SK-N-SH treated with all-trans-retinoic acid at 6 μM for 48 hours (cell line): ENCODE data around the gene SLC2A14.
"Not testable (repeated sequence)": the region's sequence is repeated elsewhere in the genome, so short reads cannot be mapped to it uniquely, and the experiment has no call there.

ENCODE experiments used
- ATAC-seq: fragments of 200-7000 bp; cut with Tn5 transposase; 3 replicates; pipeline ENCODE4 v1.9.1; 2020; ENCODE audit warnings: mild to moderate bottlenecking, moderate library complexity
- ARNTL ChIP-seq: fragments of 450-650 bp; formaldehyde crosslinking; IDR thresholded peaks from 2 replicates; pipeline ENCODE4 v1.5.0; 2020; ENCODE audit warnings: low read depth, mild to moderate bottlenecking, moderate library complexity, borderline replicate concordance
- CSDC2 ChIP-seq: fragments of 250-450 bp; sonication (Bioruptor Pico); IDR thresholded peaks from 2 replicates; pipeline ENCODE4 v1.5.0; 2020; ENCODE audit warnings: mild to moderate bottlenecking, moderate library complexity
- ESRRG ChIP-seq: fragments of 250-450 bp; sonication (Bioruptor Pico); IDR thresholded peaks from 2 replicates; pipeline ENCODE4 v1.6.1; 2021; ENCODE audit warnings: mild to moderate bottlenecking
- OSR1 ChIP-seq: fragments of 250-450 bp; sonication (Bioruptor Pico); IDR thresholded peaks from 2 replicates; pipeline ENCODE4 v1.8.0; 2022; ENCODE audit warnings: moderate library complexity, mild to moderate bottlenecking, inconsistent platforms
- TCF4 ChIP-seq: fragments of 250-450 bp; sonication (Bioruptor Pico); IDR thresholded peaks from 2 replicates; pipeline ENCODE4 v1.8.0; 2021; ENCODE audit warnings: mild to moderate bottlenecking, moderate library complexity, borderline replicate concordance
- TOX ChIP-seq: fragments of 250-450 bp; sonication (Bioruptor Pico); IDR thresholded peaks from 2 replicates; pipeline ENCODE4 v1.8.0; 2021; ENCODE audit warnings: mild to moderate bottlenecking, moderate library complexity, borderline replicate concordance
- ZFP3 ChIP-seq: fragments of 250-450 bp; sonication (Bioruptor Pico); IDR thresholded peaks from 2 replicates; pipeline ENCODE4 v1.5.0; 2020; ENCODE audit warnings: mild to moderate bottlenecking, moderate library complexity
- ZFP30 ChIP-seq: fragments of 450-650 bp; formaldehyde crosslinking; IDR thresholded peaks from 2 replicates; pipeline ENCODE4 v1.5.0; 2022; ENCODE audit warnings: mild to moderate bottlenecking, moderate library complexity
- ZNF565 ChIP-seq: fragments of 450-650 bp; formaldehyde crosslinking; conservative IDR thresholded peaks from 2 replicates; pipeline ENCODE4 v1.5.0; 2020; ENCODE audit warnings: low read depth, mild to moderate bottlenecking, moderate library complexity
- ZNF70 ChIP-seq: fragments of 450-650 bp; formaldehyde crosslinking; IDR thresholded peaks from 2 replicates; pipeline ENCODE4 v1.5.0; 2020; ENCODE audit warnings: mild to moderate bottlenecking, moderate library complexity
- ZNF8 ChIP-seq: fragments of 450-650 bp; formaldehyde crosslinking; IDR thresholded peaks from 2 replicates; pipeline ENCODE4 v1.5.0; 2020; ENCODE audit warnings: mild to moderate bottlenecking, moderate library complexity
- TF ChIP-seq, protein P1 (sequence below): fragments of 250-450 bp; sonication (Bioruptor Pico); IDR thresholded peaks from 2 replicates; pipeline ENCODE4 v1.5.0; 2020; ENCODE audit warnings: mild to moderate bottlenecking, moderate library complexity
- TF ChIP-seq, protein P2 (sequence below): fragments of 250-450 bp; sonication (Bioruptor Pico); IDR thresholded peaks from 2 replicates; pipeline ENCODE4 v1.5.1; 2020; ENCODE audit warnings: low read depth, mild to moderate bottlenecking, moderate library complexity
- TF ChIP-seq, protein P3 (sequence below): fragments of 250-450 bp; sonication (Bioruptor Pico); IDR thresholded peaks from 2 replicates; pipeline ENCODE4 v1.8.0; 2020; ENCODE audit warnings: mild to moderate bottlenecking, moderate library complexity, borderline replicate concordance

Gene SLC2A14

DNA sequence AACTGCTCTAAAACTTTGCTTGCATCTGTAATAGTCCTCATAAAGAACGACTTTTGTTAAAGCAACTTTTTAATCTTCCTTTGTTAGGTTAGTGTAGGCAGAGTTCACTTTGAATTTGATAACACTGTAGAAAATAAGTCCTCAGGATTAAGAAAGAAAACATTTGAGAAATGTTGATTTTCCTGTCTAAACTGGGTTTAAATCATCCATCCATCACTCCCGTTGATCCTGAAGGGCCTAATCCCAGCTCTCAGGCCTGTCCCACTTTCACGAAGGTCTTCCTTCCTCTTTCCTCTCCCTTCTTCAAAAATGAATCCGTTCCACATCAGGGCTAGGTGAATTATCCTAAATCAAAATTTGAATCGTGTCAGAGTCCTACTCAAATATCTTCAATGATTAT lies 36.9 kb downstream of the SLC2A14 start (continued):
- TF ChIP-seq, protein P1, sequence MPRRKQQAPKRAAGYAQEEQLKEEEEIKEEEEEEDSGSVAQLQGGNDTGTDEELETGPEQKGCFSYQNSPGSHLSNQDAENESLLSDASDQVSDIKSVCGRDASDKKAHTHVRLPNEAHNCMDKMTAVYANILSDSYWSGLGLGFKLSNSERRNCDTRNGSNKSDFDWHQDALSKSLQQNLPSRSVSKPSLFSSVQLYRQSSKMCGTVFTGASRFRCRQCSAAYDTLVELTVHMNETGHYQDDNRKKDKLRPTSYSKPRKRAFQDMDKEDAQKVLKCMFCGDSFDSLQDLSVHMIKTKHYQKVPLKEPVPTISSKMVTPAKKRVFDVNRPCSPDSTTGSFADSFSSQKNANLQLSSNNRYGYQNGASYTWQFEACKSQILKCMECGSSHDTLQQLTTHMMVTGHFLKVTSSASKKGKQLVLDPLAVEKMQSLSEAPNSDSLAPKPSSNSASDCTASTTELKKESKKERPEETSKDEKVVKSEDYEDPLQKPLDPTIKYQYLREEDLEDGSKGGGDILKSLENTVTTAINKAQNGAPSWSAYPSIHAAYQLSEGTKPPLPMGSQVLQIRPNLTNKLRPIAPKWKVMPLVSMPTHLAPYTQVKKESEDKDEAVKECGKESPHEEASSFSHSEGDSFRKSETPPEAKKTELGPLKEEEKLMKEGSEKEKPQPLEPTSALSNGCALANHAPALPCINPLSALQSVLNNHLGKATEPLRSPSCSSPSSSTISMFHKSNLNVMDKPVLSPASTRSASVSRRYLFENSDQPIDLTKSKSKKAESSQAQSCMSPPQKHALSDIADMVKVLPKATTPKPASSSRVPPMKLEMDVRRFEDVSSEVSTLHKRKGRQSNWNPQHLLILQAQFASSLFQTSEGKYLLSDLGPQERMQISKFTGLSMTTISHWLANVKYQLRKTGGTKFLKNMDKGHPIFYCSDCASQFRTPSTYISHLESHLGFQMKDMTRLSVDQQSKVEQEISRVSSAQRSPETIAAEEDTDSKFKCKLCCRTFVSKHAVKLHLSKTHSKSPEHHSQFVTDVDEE (CRISPR knock-in tag) = no peak
- TF ChIP-seq, protein P2, sequence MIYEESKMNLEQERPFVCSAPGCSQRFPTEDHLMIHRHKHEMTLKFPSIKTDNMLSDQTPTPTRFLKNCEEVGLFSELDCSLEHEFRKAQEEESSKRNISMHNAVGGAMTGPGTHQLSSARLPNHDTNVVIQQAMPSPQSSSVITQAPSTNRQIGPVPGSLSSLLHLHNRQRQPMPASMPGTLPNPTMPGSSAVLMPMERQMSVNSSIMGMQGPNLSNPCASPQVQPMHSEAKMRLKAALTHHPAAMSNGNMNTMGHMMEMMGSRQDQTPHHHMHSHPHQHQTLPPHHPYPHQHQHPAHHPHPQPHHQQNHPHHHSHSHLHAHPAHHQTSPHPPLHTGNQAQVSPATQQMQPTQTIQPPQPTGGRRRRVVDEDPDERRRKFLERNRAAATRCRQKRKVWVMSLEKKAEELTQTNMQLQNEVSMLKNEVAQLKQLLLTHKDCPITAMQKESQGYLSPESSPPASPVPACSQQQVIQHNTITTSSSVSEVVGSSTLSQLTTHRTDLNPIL (CRISPR knock-in tag) = no peak
- TF ChIP-seq TOX (CRISPR knock-in tag) = no peak
- no peak for TF ChIP-seq OSR1
- TF ChIP-seq, all 23 proteins: peak for 0

DNA sequence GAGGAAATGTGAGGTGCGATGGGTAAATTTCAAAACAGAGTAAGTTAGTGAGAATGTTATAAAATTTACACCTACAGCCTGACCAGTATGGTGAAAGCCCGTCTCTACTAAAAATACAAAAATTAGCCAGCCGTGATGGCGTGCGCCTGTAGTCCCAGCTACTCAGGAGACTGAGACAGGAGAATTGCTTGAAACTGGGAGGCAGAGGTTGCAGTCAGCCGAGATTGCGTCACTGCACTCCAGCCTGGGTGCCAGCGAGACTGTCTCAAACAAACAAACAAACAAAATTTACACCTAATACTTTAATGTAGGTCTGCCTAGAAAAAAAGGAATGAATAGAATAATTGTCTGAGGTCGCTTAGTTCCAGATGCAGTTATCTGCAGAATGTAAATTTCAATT lies 37.6 kb downstream of the SLC2A14 start:
- ATAC-seq = no peak
- TF ChIP-seq ARNTL (CRISPR knock-in tag) = no peak
- no peak for TF ChIP-seq ZNF8
- no peak for TF ChIP-seq ESRRG (CRISPR knock-in tag)
- TF ChIP-seq, protein P1 (CRISPR knock-in tag) = no peak
- no peak for TF ChIP-seq ZNF565
- TF ChIP-seq, all 23 proteins: peak for 0

DNA sequence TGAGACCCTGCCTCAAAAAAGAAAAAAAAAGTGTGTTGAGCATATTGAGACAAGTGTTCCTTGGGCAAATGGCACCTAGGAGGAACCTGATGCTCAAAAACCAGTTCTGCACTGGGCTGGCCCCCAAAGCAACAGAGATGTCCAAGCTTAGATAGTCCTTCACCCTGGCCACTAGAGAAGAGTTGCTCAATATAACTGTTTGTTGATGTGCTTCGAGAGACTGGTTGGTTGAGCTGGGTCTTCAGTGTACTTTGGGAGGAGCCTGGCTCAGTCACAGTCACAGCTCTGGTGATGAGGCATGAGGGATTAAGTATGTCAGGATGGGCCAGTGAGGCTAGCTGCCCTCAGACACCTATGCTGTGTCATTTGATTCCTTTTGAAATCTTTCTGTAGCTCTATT lies 38.0 kb downstream of the SLC2A14 start:
- no peak for ATAC-seq
- TF ChIP-seq ZFP30 (CRISPR knock-in tag) (no peak), ARNTL (CRISPR knock-in tag) (no peak), TCF4 (CRISPR knock-in tag) (no peak), CSDC2 (CRISPR knock-in tag) (no peak), ZNF70 (no peak), ZFP3 (CRISPR knock-in tag) (no peak), OSR1 (no peak), ESRRG (CRISPR knock-in tag) (no peak)
- TF ChIP-seq, protein P3, sequence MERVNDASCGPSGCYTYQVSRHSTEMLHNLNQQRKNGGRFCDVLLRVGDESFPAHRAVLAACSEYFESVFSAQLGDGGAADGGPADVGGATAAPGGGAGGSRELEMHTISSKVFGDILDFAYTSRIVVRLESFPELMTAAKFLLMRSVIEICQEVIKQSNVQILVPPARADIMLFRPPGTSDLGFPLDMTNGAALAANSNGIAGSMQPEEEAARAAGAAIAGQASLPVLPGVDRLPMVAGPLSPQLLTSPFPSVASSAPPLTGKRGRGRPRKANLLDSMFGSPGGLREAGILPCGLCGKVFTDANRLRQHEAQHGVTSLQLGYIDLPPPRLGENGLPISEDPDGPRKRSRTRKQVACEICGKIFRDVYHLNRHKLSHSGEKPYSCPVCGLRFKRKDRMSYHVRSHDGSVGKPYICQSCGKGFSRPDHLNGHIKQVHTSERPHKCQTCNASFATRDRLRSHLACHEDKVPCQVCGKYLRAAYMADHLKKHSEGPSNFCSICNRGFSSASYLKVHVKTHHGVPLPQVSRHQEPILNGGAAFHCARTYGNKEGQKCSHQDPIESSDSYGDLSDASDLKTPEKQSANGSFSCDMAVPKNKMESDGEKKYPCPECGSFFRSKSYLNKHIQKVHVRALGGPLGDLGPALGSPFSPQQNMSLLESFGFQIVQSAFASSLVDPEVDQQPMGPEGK (CRISPR knock-in tag) = no peak

DNA sequence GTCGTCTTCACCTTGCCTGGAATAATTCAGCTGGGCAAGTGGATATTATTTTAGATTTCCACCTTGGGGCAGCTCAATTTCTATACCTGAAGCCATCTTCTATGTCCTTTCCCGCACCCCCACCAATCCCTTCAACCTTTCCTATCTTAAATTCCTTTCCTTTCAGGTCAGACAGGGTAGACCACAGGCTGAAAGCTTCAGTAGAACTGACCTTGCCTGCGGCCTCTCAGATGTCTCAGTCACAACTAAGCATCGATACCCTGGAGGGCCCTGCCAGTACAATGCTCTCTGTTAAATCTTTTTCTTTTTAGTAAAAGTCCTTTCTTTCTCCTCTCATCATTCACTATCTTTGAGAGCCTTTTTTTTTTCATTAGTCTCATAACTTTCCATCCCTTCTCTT lies 38.9 kb downstream of the SLC2A14 start:
- TF ChIP-seq ESRRG (CRISPR knock-in tag) = no peak
- no peak for TF ChIP-seq TOX (CRISPR knock-in tag)
- TF ChIP-seq, protein P3 (CRISPR knock-in tag) = no peak
- no peak for ATAC-seq

DNA sequence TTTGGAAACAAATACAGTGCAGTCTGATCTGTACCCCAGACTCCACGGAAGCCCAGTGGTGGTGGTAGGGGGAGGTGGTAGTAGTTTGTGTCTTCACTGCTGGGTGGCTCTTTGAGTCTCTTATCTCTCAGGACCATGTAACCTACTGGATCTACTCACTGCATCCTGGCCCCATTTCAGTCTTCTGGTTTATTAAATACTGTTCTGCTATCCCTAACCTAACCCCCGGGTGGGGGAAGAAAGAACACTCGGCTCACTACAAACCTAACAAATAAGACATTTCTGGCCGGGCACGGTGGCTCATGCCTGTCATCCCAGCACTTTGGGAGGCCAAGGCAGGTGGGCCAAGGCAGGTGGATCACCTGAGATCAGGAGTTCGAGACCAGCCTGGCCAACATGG lies 39.5 kb downstream of the SLC2A14 start:
- ATAC-seq = not testable (repeated sequence)
